GM12878 (cell line): ENCODE results near the gene TMPRSS9. TPM values are rescaled to one million over a fixed set of nuclear protein-coding genes. Genes with fewer than 3 reads are reported as not detected.

ENCODE experiments used
- ATAC-seq: fragments of 200-7000 bp; cut with Tn5 transposase; 3 replicates; pipeline ENCODE4 v1.9.1; 2020; ENCODE audit warnings: mild to moderate bottlenecking, moderate library complexity
- BruUV-seq: library from RNA; stranded (reverse); fragments of 400-500 nt; replicated peaks from 2 replicates; lab custom pipeline; 2021; lab: Mats Ljungman, UMichigan
- CTCF ChIA-PET: fragments of 300-600 bp; sonication (Branson Sonifier 250); formaldehyde crosslinking; extraction: SDS; loops from one replicate; lab custom pipeline; 2021; ENCODE audit warnings: inconsistent platforms; lab: Yijun Ruan, JAX
- POLR2A ChIA-PET: fragments of 350-600 bp; formaldehyde crosslinking; extraction: SDS; loops from one replicate; lab custom pipeline; 2021; ENCODE audit warnings: inconsistent platforms; lab: Charles Lee
- RAD21 ChIA-PET: fragments of 300-600 bp; sonication (Branson Sonifier 250); formaldehyde crosslinking; loops from one replicate; lab custom pipeline; 2023; ENCODE audit warnings: antibody characterized with exemption; ENCODE audit not compliant: unreplicated experiment; lab: Charles Lee
- SMC1A ChIA-PET: fragments of 300-600 bp; sonication (Branson Sonifier 250); formaldehyde crosslinking; loops from one replicate; lab custom pipeline; 2023; ENCODE audit not compliant: unreplicated experiment, uncharacterized antibody; lab: Charles Lee
- DNase-seq: peaks from one replicate; pipeline ENCODE4 v3.0.0-alpha.2; 2011; ENCODE audit warnings: low read depth, low spot score
- FAIRE-seq: peaks from 3 replicates; lab custom pipeline; 2011; peaks lifted over from hg19 to GRCh38; lab: Jason Lieb, UNC
- H2AFZ ChIP-seq: 2 replicates; pipeline ENCODE4 v1.6.0; 2011; ENCODE audit warnings: low read depth, low read length, control low read depth; ENCODE audit not compliant: control insufficient read depth
- H3K27ac ChIP-seq: 2 replicates; pipeline ENCODE4 v1.5.1; 2011; ENCODE audit warnings: control low read depth; ENCODE audit not compliant: control insufficient read depth, insufficient read depth
- H3K27me3 ChIP-seq, 2 experiments: replicated peaks in 1 of 2; 2 replicates each; pipeline versions ENCODE4 v1.6.0 to v1.6.1; 2011; ENCODE audit warnings: low read length in 1 of 2; ENCODE audit not compliant: control insufficient read depth in 2 of 2, insufficient read depth in 2 of 2
- H3K36me3 ChIP-seq, 2 experiments: 2 replicates each; pipeline ENCODE4 v1.5.1; 2011; ENCODE audit warnings: low read length in 1 of 2; ENCODE audit not compliant: control insufficient read depth in 2 of 2, insufficient read depth in 2 of 2
- H3K4me1 ChIP-seq: 2 replicates; pipeline ENCODE4 v1.6.1; 2011; ENCODE audit warnings: mild to moderate bottlenecking, low read length, moderate library complexity, mixed read lengths; ENCODE audit not compliant: control insufficient read depth, insufficient read depth
- H3K4me2 ChIP-seq: 2 replicates; pipeline ENCODE4 v1.6.0; 2011; ENCODE audit warnings: control low read depth; ENCODE audit not compliant: control insufficient read depth, insufficient read depth
- H3K4me3 ChIP-seq: fragments of 200-600 bp; sonication (generic); 2 replicates; pipeline ENCODE4 v1.5.1; 2016
- H3K79me2 ChIP-seq: 2 replicates; pipeline ENCODE4 v1.6.0; 2011; ENCODE audit warnings: low read length; ENCODE audit not compliant: control insufficient read depth, insufficient read depth
- H3K9ac ChIP-seq: 2 replicates; pipeline ENCODE4 v1.8.0; 2011; ENCODE audit warnings: low read length, control low read depth, mixed read lengths; ENCODE audit not compliant: control insufficient read depth, insufficient read depth
- H3K9me3 ChIP-seq: replicated peaks from 3 replicates; pipeline ENCODE4 v1.5.1; 2011; ENCODE audit warnings: mild to moderate bottlenecking, low read length; ENCODE audit not compliant: control insufficient read depth, insufficient read depth
- H4K20me1 ChIP-seq: 2 replicates; pipeline ENCODE4 v1.6.0; 2011; ENCODE audit not compliant: control insufficient read depth, insufficient read depth
- BCL11A ChIP-seq: IDR thresholded peaks from 2 replicates; pipeline ENCODE4 v1.6.1; 2011; ENCODE audit warnings: low read depth, low read length
- CBFB ChIP-seq: IDR thresholded peaks from 2 replicates; pipeline ENCODE4 v1.6.1; 2016; ENCODE audit warnings: antibody characterized with exemption, low read depth
- ESRRA ChIP-seq: IDR thresholded peaks from 2 replicates; pipeline ENCODE4 v1.6.1; 2012; ENCODE audit warnings: mild to moderate bottlenecking, low read length, improper control_type of control experiment
- HDAC2 ChIP-seq: fragments of 200-600 bp; sonication (generic); IDR thresholded peaks from 2 replicates; pipeline ENCODE4 v1.6.1; 2017
- HDGF ChIP-seq: fragments of 450-650 bp; IDR thresholded peaks from 2 replicates; pipeline ENCODE4 v1.6.1; 2016; ENCODE audit warnings: antibody characterized with exemption
- POLR2A ChIP-seq: IDR thresholded peaks from 2 replicates; pipeline ENCODE4 v1.6.1; 2011; ENCODE audit warnings: low read depth, mild to moderate bottlenecking, low read length
- RAD21 ChIP-seq: IDR thresholded peaks from 2 replicates; pipeline ENCODE4 v1.6.1; 2011; ENCODE audit warnings: mild to moderate bottlenecking, low read depth, low read length, moderate library complexity; ENCODE audit not compliant: insufficient read depth
- SP1 ChIP-seq: IDR thresholded peaks from one replicate; pipeline ENCODE4 v1.6.1; 2011; ENCODE audit warnings: low read depth, low read length
- WRNIP1 ChIP-seq: IDR thresholded peaks from 2 replicates; pipeline ENCODE4 v1.6.1; 2011; ENCODE audit warnings: low read depth, low read length, improper control_type of control experiment, borderline replicate concordance
- ZNF24 ChIP-seq: fragments of 450-650 bp; IDR thresholded peaks from 2 replicates; pipeline ENCODE4 v1.6.1; 2017; ENCODE audit warnings: antibody characterized with exemption, mild to moderate bottlenecking
- WGBS: methylation state at CpG from one replicate; pipeline ENCODE4 v1.1.6; 2016; ENCODE audit warnings: low lambda C conversion rate; ENCODE audit not compliant: insufficient replicate concordance, insufficient coverage; ENCODE audit errors: missing lambda C conversion rate; 5-methylcytosine and 5-hydroxymethylcytosine counted together
- in situ Hi-C: fragments of 300-500 bp; cut with MboI; formaldehyde crosslinking; loops from 9 replicates; pipeline ENCODE4 v1.14.3; 2018; ENCODE audit warnings: mixed read lengths
- intact Hi-C: fragments of 100-400 bp; cut with micrococcal nuclease; formaldehyde crosslinking; loops from one replicate; pipeline ENCODE4 v1.14.2; 2022; ENCODE audit not compliant: unreplicated experiment
- polyA plus RNA-seq, 11 experiments: library from polyadenylated mRNA; depleted of rRNA in 4 of 11; unstranded in 6 of 11; stranded (reverse) in 5 of 11; fragments of >200 nt; fragmentation: Nextera tagmentation in 4 of 11; fragmentation: Illumina TruSeq in 1 of 11; extraction: Ambion mirVana in 4 of 11; extraction: Trizol in 1 of 11; gene quantifications; 1 replicate in 1 of 11; 2 replicates in 10 of 11; pipeline versions ENCODE4 v1.2.1 to v1.2.3, GENCODE V29; 2011 to 2016; ENCODE audit warnings: inconsistent platforms in 2 of 11, missing spikeins in 2 of 11, low read depth in 1 of 11
- total RNA-seq, 4 experiments: library from RNA; depleted of rRNA in 3 of 4; stranded (reverse); fragments of >200 nt in 3 of 4; fragmentation: Illumina TruSeq in 1 of 4; extraction: Trizol in 1 of 4; gene quantifications; 2 replicates each; pipeline versions ENCODE4 v1.2.1 to v1.2.3, GENCODE V29; 2013 to 2021
- TF ChIP-seq, protein P1 (sequence below): fragments of 450-650 bp; formaldehyde crosslinking; IDR thresholded peaks from 2 replicates; pipeline ENCODE4 v1.5.0; 2022; ENCODE audit warnings: mild to moderate bottlenecking, missing genetic modification characterization
- TF ChIP-seq, protein P2 (sequence below): IDR thresholded peaks from 2 replicates; pipeline ENCODE4 v1.6.1; 2012; ENCODE audit warnings: low read depth, low read length, improper control_type of control experiment
- TF ChIP-seq, protein P3 (sequence below): fragments of 450-650 bp; IDR thresholded peaks from 2 replicates; pipeline ENCODE4 v1.6.1; 2016; ENCODE audit warnings: mild to moderate bottlenecking, moderate library complexity, borderline replicate concordance

Gene TMPRSS9
- total and polyA plus RNA-seq, 10 of the 15 experiments (the other 5 are each of a cell fraction or from before 2014, with no cell fraction given) = 0.24 TPM; not detected in 9

DNA sequence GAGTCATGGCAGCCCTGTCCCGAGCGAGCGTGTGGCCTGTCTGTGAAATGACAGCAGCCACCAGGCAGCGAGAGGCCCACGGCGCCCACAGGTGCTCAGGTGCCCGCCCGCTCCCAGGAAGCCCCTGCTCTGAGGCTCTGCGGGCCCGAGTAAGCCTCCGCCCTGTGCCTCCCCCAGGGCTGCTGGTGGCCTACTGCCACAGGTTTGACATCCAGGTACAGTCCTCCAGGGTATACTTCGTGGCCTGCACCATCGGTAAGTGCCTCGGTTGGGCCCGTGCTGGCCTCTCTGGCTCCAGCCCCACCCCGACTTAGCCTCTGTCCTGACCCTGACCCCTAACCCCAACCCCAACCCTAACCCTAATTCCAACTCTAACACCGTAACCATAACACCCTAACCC lies 15.0 kb upstream of the TMPRSS9 start (continued):
- TF ChIP-seq RAD21 = no peak

DNA sequence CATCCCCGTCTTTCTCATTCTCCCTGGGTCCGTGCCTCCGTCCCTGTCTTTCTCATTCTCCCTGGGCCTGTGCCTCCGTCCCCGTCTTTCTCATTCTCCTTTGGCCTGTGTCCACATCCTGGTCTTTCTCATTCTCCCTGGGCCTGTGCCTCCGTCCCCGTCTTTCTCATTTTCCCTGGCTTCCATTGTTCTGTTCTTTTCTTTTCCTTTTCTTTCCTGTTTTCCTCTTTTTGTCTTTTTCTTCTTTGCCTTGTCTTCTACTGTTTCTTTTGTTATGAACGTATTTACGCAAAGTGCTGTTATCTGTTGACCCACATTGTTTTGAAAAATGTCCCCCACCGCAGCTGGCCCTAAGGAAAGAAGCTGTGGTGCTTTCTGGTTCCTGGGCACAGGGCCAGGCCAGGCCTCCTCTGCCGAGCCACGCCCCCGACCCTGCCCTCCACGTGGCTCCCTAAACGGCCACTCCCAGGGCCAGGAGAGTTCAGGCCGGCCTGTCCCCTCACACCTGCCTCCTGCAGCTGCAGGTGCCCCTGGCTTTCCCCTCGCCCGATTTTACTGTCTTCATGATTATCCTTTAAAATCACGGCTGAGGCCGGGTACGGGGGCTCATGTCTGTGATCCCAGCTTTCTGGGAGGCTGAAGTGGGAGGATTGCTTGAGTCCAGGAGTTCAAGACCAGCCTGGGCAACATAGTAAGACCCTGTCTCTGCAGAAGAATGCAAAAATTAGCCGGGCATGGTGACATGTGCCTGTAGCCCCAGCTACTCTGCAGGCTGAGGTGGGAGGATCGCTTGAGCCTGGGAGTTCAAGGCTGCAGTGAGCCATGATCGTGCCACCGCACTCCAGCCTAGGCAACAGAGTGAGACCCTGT lies 14.0 kb upstream of the TMPRSS9 start:
- no peaks in the 10 kb centered on the region for H3K9me3 ChIP-seq
- in situ Hi-C loops = no loop called here
- no peak overlapping the region for H2AFZ ChIP-seq
- no peak for ATAC-seq
- no peak overlapping the region for H3K4me2 ChIP-seq
- no peak overlapping the region for H3K27ac ChIP-seq
- H4K20me1 ChIP-seq = no peaks in the 10 kb centered on the region
- ChIA-PET CTCF (no interaction called here), SMC1A (interaction anchor here (0.6 kb wide), 1 partner anchor 254 kb away, joined by 3 read pairs; no protein-coding TSS in a partner anchor), RAD21 (no interaction called here), POLR2A (no interaction called here)
- WGBS = 95% methylated on average over 25 of the region's 25 CpGs
- no peaks in the 10 kb centered on the region for H3K27me3 ChIP-seq
- intact Hi-C loops = no loop called here
- DNase-seq = no peak
- peaks cover 2 to 4% of the 10 kb centered on the region in 2 experiments; a peak in 3 of 4 replicates for H3K36me3 ChIP-seq
- BruUV-seq = no TSS peak
- H3K4me1 ChIP-seq = no peaks in the 10 kb centered on the region
- FAIRE-seq = no peak
- no peak overlapping the region for H3K4me3 ChIP-seq
- no peak overlapping the region for H3K9ac ChIP-seq
- H3K79me2 ChIP-seq = no peaks in the 10 kb centered on the region
- TF ChIP-seq ZNF24 = no peak
- TF ChIP-seq SP1 = no peak
- no peak for TF ChIP-seq WRNIP1
- TF ChIP-seq, protein P1, sequence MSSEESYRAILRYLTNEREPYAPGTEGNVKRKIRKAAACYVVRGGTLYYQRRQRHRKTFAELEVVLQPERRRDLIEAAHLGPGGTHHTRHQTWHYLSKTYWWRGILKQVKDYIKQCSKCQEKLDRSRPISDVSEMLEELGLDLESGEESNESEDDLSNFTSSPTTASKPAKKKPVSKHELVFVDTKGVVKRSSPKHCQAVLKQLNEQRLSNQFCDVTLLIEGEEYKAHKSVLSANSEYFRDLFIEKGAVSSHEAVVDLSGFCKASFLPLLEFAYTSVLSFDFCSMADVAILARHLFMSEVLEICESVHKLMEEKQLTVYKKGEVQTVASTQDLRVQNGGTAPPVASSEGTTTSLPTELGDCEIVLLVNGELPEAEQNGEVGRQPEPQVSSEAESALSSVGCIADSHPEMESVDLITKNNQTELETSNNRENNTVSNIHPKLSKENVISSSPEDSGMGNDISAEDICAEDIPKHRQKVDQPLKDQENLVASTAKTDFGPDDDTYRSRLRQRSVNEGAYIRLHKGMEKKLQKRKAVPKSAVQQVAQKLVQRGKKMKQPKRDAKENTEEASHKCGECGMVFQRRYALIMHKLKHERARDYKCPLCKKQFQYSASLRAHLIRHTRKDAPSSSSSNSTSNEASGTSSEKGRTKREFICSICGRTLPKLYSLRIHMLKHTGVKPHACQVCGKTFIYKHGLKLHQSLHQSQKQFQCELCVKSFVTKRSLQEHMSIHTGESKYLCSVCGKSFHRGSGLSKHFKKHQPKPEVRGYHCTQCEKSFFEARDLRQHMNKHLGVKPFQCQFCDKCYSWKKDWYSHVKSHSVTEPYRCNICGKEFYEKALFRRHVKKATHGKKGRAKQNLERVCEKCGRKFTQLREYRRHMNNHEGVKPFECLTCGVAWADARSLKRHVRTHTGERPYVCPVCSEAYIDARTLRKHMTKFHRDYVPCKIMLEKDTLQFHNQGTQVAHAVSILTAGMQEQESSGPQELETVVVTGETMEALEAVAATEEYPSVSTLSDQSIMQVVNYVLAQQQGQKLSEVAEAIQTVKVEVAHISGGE (CRISPR knock-in tag) = no peak
- TF ChIP-seq, protein P2, sequence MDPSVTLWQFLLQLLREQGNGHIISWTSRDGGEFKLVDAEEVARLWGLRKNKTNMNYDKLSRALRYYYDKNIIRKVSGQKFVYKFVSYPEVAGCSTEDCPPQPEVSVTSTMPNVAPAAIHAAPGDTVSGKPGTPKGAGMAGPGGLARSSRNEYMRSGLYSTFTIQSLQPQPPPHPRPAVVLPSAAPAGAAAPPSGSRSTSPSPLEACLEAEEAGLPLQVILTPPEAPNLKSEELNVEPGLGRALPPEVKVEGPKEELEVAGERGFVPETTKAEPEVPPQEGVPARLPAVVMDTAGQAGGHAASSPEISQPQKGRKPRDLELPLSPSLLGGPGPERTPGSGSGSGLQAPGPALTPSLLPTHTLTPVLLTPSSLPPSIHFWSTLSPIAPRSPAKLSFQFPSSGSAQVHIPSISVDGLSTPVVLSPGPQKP = no peak
- no peak for TF ChIP-seq POLR2A
- TF ChIP-seq, protein P3, sequence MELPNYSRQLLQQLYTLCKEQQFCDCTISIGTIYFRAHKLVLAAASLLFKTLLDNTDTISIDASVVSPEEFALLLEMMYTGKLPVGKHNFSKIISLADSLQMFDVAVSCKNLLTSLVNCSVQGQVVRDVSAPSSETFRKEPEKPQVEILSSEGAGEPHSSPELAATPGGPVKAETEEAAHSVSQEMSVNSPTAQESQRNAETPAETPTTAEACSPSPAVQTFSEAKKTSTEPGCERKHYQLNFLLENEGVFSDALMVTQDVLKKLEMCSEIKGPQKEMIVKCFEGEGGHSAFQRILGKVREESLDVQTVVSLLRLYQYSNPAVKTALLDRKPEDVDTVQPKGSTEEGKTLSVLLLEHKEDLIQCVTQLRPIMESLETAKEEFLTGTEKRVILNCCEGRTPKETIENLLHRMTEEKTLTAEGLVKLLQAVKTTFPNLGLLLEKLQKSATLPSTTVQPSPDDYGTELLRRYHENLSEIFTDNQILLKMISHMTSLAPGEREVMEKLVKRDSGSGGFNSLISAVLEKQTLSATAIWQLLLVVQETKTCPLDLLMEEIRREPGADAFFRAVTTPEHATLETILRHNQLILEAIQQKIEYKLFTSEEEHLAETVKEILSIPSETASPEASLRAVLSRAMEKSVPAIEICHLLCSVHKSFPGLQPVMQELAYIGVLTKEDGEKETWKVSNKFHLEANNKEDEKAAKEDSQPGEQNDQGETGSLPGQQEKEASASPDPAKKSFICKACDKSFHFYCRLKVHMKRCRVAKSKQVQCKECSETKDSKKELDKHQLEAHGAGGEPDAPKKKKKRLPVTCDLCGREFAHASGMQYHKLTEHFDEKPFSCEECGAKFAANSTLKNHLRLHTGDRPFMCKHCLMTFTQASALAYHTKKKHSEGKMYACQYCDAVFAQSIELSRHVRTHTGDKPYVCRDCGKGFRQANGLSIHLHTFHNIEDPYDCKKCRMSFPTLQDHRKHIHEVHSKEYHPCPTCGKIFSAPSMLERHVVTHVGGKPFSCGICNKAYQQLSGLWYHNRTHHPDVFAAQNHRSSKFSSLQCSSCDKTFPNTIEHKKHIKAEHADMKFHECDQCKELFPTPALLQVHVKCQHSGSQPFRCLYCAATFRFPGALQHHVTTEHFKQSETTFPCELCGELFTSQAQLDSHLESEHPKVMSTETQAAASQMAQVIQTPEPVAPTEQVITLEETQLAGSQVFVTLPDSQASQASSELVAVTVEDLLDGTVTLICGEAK = no peak
- no peak for TF ChIP-seq CBFB
- TF ChIP-seq HDGF = no peak
- no peak for TF ChIP-seq HDAC2
- no peak for TF ChIP-seq BCL11A
- TF ChIP-seq ESRRA = no peak
